ENCODE data around the gene FRMD4A.
"Not testable (repeated sequence)": the region's sequence is repeated elsewhere in the genome, so short reads cannot be mapped to it uniquely, and the experiment has no call there.

FRMD4A gene

GRCh38 chr10:14137391-14137790 lies 193.3 kb downstream of the FRMD4A start:
- H3K9me3 Mint-ChIP-seq: no peaks in the 10 kb centered on the region
- intact Hi-C loops (cut with micrococcal nuclease): no loop called here
- no peak overlapping the region for H3K27ac Mint-ChIP-seq
- H3K4me3 Mint-ChIP-seq: no peak overlapping the region
- H3K4me1 Mint-ChIP-seq (ENCODE audit: low read depth): no peaks in the 10 kb centered on the region
- H3K27me3 Mint-ChIP-seq: no peaks in the 10 kb centered on the region
- no peaks in the 10 kb centered on the region for H3K36me3 Mint-ChIP-seq (ENCODE audit: low read depth)

DNA sequence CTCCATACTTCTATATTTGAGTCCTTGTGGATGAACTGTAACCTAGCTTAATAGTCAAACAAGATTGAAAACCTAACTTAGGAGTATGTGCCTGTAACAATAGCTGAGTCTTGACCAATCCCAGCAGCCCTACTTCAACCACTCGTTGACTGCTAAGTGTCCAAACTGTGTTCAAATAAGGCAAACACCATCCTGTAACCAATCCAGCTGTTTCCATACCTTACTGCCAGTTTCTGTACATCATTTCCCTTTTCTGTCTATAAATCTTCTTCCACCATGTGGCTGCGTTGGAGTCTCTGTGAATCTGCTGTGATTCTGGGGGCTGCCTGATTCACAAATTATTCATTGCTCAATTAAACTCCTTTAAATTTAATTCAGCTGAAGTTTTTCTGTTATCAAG lies 195.5 kb downstream of the FRMD4A start:
- H3K27ac Mint-ChIP-seq; H3K36me3 Mint-ChIP-seq (ENCODE audit: low read depth); H3K9me3 Mint-ChIP-seq; H3K4me1 Mint-ChIP-seq (ENCODE audit: low read depth); H3K4me3 Mint-ChIP-seq; H3K27me3 Mint-ChIP-seq; intact Hi-C loops (cut with micrococcal nuclease): not testable (repeated sequence)

- no peaks in the 10 kb centered on the region for H3K4me1 Mint-ChIP-seq (ENCODE audit: low read depth)
- H3K36me3 Mint-ChIP-seq (ENCODE audit: low read depth): no peaks in the 10 kb centered on the region
- intact Hi-C loops (cut with micrococcal nuclease): no loop called here
- H3K27me3 Mint-ChIP-seq: no peaks in the 10 kb centered on the region
- no peak overlapping the region for H3K27ac Mint-ChIP-seq
- no peak overlapping the region for H3K4me3 Mint-ChIP-seq
- no peaks in the 10 kb centered on the region for H3K9me3 Mint-ChIP-seq
These were observed 196.4 kb downstream of the FRMD4A start for GRCh38 chr10:14134275-14134674.

- no peak overlapping the region for H3K4me3 Mint-ChIP-seq
- H3K9me3 Mint-ChIP-seq: no peaks in the 10 kb centered on the region
- no peak overlapping the region for H3K27ac Mint-ChIP-seq
- H3K27me3 Mint-ChIP-seq: peaks cover 1% of the 10 kb centered on the region
- no peaks in the 10 kb centered on the region for H3K4me1 Mint-ChIP-seq (ENCODE audit: low read depth)
- intact Hi-C loops (cut with micrococcal nuclease): no loop called here
- no peaks in the 10 kb centered on the region for H3K36me3 Mint-ChIP-seq (ENCODE audit: low read depth)
These were observed 199.3 kb downstream of the FRMD4A start for GRCh38 chr10:14131261-14131960.

DNA sequence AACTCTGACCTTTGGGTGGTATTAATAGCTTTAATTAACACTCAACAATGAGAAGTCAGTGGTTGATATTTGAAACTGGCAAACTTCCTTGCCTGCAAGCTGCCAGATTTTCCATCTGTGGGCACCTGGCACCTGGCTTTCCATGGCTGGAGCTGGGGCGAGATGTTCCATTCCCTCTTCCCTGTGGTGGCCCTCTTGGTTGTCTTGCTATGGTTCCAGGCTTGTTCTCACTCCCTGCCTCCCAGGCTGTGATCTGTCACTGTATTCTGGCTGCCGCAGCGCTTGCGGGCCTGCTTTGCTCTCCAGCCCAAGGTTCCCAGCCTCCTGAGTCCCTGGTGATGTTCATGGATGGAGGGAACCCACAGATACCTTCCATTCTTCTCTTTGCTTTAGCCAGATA lies 201.0 kb downstream of the FRMD4A start:
- H3K4me3 Mint-ChIP-seq: no peak overlapping the region
- H3K9me3 Mint-ChIP-seq: no peaks in the 10 kb centered on the region
- no peaks in the 10 kb centered on the region for H3K4me1 Mint-ChIP-seq (ENCODE audit: low read depth)
- H3K27me3 Mint-ChIP-seq: peaks cover 1% of the 10 kb centered on the region
- intact Hi-C loops (cut with micrococcal nuclease): no loop called here
- H3K36me3 Mint-ChIP-seq (ENCODE audit: low read depth): no peaks in the 10 kb centered on the region
- H3K27ac Mint-ChIP-seq: no peak overlapping the region

DNA sequence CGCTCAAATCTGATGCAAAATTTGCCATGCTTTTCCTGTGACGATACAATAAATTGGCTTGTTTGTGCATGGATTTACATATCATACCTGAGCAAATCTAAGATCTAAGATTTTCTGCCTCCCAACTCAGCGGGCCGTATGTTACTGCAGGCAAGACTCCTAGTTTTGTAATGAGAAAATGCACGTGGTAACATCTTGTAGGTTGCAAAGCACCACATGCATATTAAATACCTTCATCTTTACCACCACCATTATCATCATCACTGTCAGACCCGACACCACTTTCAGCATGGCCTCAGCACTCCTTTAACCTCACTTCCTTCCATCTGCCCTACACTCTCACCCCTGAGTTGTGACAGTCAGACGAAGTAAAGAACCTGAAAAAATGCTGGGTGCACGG lies 202.2 kb downstream of the FRMD4A start:
- intact Hi-C loops (cut with micrococcal nuclease): no loop called here
- Mint-ChIP-seq H3K9me3 (no peaks in the 10 kb centered on the region), H3K27me3 (peaks cover 3% of the 10 kb centered on the region), H3K27ac (no peak overlapping the region), H3K4me3 (no peak overlapping the region), H3K4me1 (ENCODE audit: low read depth) (no peaks in the 10 kb centered on the region), H3K36me3 (ENCODE audit: low read depth) (no peaks in the 10 kb centered on the region)

GRCh38 chr10:14126697-14127440 lies 203.9 kb downstream of the FRMD4A start:
- peaks cover 3% of the 10 kb centered on the region for H3K27me3 Mint-ChIP-seq
- H3K4me3 Mint-ChIP-seq: no peak overlapping the region
- intact Hi-C loops (cut with micrococcal nuclease): no loop called here
- no peaks in the 10 kb centered on the region for H3K36me3 Mint-ChIP-seq (ENCODE audit: low read depth)
- H3K4me1 Mint-ChIP-seq (ENCODE audit: low read depth): no peaks in the 10 kb centered on the region
- no peak overlapping the region for H3K27ac Mint-ChIP-seq
- no peaks in the 10 kb centered on the region for H3K9me3 Mint-ChIP-seq

- no peaks in the 10 kb centered on the region for H3K4me1 Mint-ChIP-seq (ENCODE audit: low read depth)
- H3K9me3 Mint-ChIP-seq: no peaks in the 10 kb centered on the region
- H3K27ac Mint-ChIP-seq: no peak overlapping the region
- H3K36me3 Mint-ChIP-seq (ENCODE audit: low read depth): no peaks in the 10 kb centered on the region
- H3K4me3 Mint-ChIP-seq: no peak overlapping the region
- peaks cover 3% of the 10 kb centered on the region for H3K27me3 Mint-ChIP-seq
- intact Hi-C loops (cut with micrococcal nuclease): no loop called here
These were observed 205.2 kb downstream of the FRMD4A start for GRCh38 chr10:14125564-14125963.

GRCh38 chr10:14124941-14125340 lies 205.8 kb downstream of the FRMD4A start:
- H3K4me1 Mint-ChIP-seq (ENCODE audit: low read depth): no peaks in the 10 kb centered on the region
- H3K36me3 Mint-ChIP-seq (ENCODE audit: low read depth): no peaks in the 10 kb centered on the region
- H3K27ac Mint-ChIP-seq: no peak overlapping the region
- H3K4me3 Mint-ChIP-seq: no peak overlapping the region
- H3K27me3 Mint-ChIP-seq: peaks cover 3% of the 10 kb centered on the region
- intact Hi-C loops (cut with micrococcal nuclease): no loop called here
- no peaks in the 10 kb centered on the region for H3K9me3 Mint-ChIP-seq

- Mint-ChIP-seq H3K27ac (no peak overlapping the region), H3K27me3 (peaks cover 3% of the 10 kb centered on the region), H3K4me3 (no peak overlapping the region), H3K4me1 (ENCODE audit: low read depth) (no peaks in the 10 kb centered on the region), H3K36me3 (ENCODE audit: low read depth) (no peaks in the 10 kb centered on the region), H3K9me3 (no peaks in the 10 kb centered on the region)
- intact Hi-C loops (cut with micrococcal nuclease): no loop called here
These were observed 207.6 kb downstream of the FRMD4A start for GRCh38 chr10:14123139-14123538.

DNA sequence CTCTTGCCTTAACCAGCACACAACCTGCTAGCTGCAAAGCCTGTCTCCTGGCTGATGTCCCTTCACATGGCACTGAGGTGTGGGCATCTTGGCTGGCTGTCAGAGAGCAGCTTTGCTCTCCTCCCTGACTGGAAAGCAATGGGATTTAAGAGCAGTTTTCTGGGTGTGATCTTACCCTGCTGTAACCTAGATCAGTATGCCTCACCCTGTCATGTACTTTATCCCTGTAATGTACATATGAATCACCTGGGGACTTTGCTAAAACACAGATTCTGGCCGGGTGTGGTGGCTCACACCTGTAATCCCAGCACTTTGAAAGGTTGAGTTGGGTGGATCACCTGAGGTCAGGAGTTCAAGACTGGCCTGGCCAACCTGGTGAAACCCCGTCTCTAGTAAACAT lies 209.9 kb downstream of the FRMD4A start:
- H3K27me3 Mint-ChIP-seq: peaks cover 1% of the 10 kb centered on the region
- no peaks in the 10 kb centered on the region for H3K4me1 Mint-ChIP-seq (ENCODE audit: low read depth)
- intact Hi-C loops (cut with micrococcal nuclease): no loop called here
- H3K36me3 Mint-ChIP-seq (ENCODE audit: low read depth): no peaks in the 10 kb centered on the region
- H3K4me3 Mint-ChIP-seq: no peak overlapping the region
- H3K9me3 Mint-ChIP-seq: no peaks in the 10 kb centered on the region
- H3K27ac Mint-ChIP-seq: no peak overlapping the region

GRCh38 chr10:14118953-14119352 lies 211.8 kb downstream of the FRMD4A start:
- H3K36me3 Mint-ChIP-seq (ENCODE audit: low read depth): no peaks in the 10 kb centered on the region
- no peak overlapping the region for H3K4me3 Mint-ChIP-seq
- H3K27ac Mint-ChIP-seq: no peak overlapping the region
- H3K27me3 Mint-ChIP-seq: no peaks in the 10 kb centered on the region
- intact Hi-C loops (cut with micrococcal nuclease): no loop called here
- no peaks in the 10 kb centered on the region for H3K4me1 Mint-ChIP-seq (ENCODE audit: low read depth)
- H3K9me3 Mint-ChIP-seq: no peaks in the 10 kb centered on the region

- Mint-ChIP-seq H3K27ac (no peak overlapping the region), H3K27me3 (no peaks in the 10 kb centered on the region), H3K36me3 (ENCODE audit: low read depth) (no peaks in the 10 kb centered on the region), H3K4me3 (no peak overlapping the region), H3K4me1 (ENCODE audit: low read depth) (no peaks in the 10 kb centered on the region), H3K9me3 (no peaks in the 10 kb centered on the region)
- intact Hi-C loops (cut with micrococcal nuclease): no loop called here
These were observed 213.9 kb downstream of the FRMD4A start for GRCh38 chr10:14116837-14117236.

GRCh38 chr10:14116021-14116420 lies 214.7 kb downstream of the FRMD4A start:
- no peak overlapping the region for H3K27ac Mint-ChIP-seq
- no peaks in the 10 kb centered on the region for H3K9me3 Mint-ChIP-seq
- no peak overlapping the region for H3K4me3 Mint-ChIP-seq
- H3K36me3 Mint-ChIP-seq (ENCODE audit: low read depth): no peaks in the 10 kb centered on the region
- no peaks in the 10 kb centered on the region for H3K4me1 Mint-ChIP-seq (ENCODE audit: low read depth)
- intact Hi-C loops (cut with micrococcal nuclease): no loop called here
- H3K27me3 Mint-ChIP-seq: peaks cover 2% of the 10 kb centered on the region

- H3K4me3 Mint-ChIP-seq: no peak overlapping the region
- H3K27ac Mint-ChIP-seq: no peak overlapping the region
- H3K36me3 Mint-ChIP-seq (ENCODE audit: low read depth): no peaks in the 10 kb centered on the region
- H3K9me3 Mint-ChIP-seq: no peaks in the 10 kb centered on the region
- no peaks in the 10 kb centered on the region for H3K4me1 Mint-ChIP-seq (ENCODE audit: low read depth)
- intact Hi-C loops (cut with micrococcal nuclease): no loop called here
- H3K27me3 Mint-ChIP-seq: peaks cover 3% of the 10 kb centered on the region
These were observed 215.9 kb downstream of the FRMD4A start for GRCh38 chr10:14114791-14115190.
